Measurements from ENCODE around the gene SOX6. TPM values are rescaled to one million over a fixed set of nuclear protein-coding genes. Genes with fewer than 3 reads are reported as not detected.
A peak's percentile ranks its signal among the peaks of the same experiment; 100 is the strongest.

SOX6 gene
- polyA plus RNA-seq, 1 donor (not counting 4 experiments of a cell fraction or from before 2014, with no cell fraction given): 6.0 TPM

- DNase-seq (ENCODE audit: low read depth, low spot score): no peak
- Histone ChIP-seq H2AFZ (ENCODE audit: control insufficient read depth, low read length) (no peak overlapping the region), H3K4me3 (ENCODE audit: control insufficient read depth in 2 of 3, extremely low read depth in 1 of 3, insufficient read depth in 2 of 3, low read depth in 1 of 3, low read length in 3 of 3) (no peak overlapping the region), H3K9ac (ENCODE audit: control insufficient read depth, extremely low read depth, insufficient read depth, low read length) (no peak overlapping the region), H3K79me2 (ENCODE audit: control insufficient read depth, insufficient read depth, low read length) (no peaks in the 10 kb centered on the region), H3K9me1 (ENCODE audit: control insufficient read depth, extremely low read depth, insufficient read depth, low read length) (no peaks in the 10 kb centered on the region), H4K20me1 (ENCODE audit: control insufficient read depth, extremely low read depth, insufficient read depth, low read length) (no peaks in the 10 kb centered on the region), H3K4me1 (ENCODE audit: control insufficient read depth, extremely low read depth, insufficient read depth, low read length) (peaks cover 50% of the 10 kb centered on the region), H3K27ac (ENCODE audit: control insufficient read depth, insufficient read depth, low read length) (no peak overlapping the region), H3K9me3 (ENCODE audit: control insufficient read depth, low read depth, low read length) (no peaks in the 10 kb centered on the region), H3K4me2 (ENCODE audit: control insufficient read depth, extremely low read depth, insufficient read depth, low read depth, low read length) (no peak overlapping the region), H3K27me3 (ENCODE audit: control insufficient read depth, extremely low read depth, insufficient read depth, low read length) (no peaks in the 10 kb centered on the region), H3K36me3 (ENCODE audit: control insufficient read depth in 2 of 2, extremely low read depth in 1 of 2, insufficient read depth in 2 of 2, low read length in 2 of 2) (no peaks in the 10 kb centered on the region)
- dilution Hi-C loops (cut with MboI; ENCODE audit: extremely low pct_ligation_motif_present, low sequenced_read_pairs): no loop called here
- FAIRE-seq: no peak
- TF ChIP-seq EZH2 (IDR thresholded peaks at IDR 0.05; ENCODE audit: low read length): no peak
- TF ChIP-seq CTCF (optimal IDR thresholded peaks at IDR 0.05 in 1 of 3, IDR thresholded peaks at IDR 0.05 in 1 of 3, conservative IDR thresholded peaks at IDR 0.05 in 1 of 3; ENCODE audit: extremely low read depth in 1 of 3, insufficient read depth in 2 of 3, low read length in 3 of 3): no peak
These were observed 197.8 kb downstream of the SOX6 start for GRCh38 chr11:16158426-16158994.

GRCh38 chr11:16157327-16157726 is 199.0 kb downstream of the SOX6 start:
- H4K20me1 ChIP-seq (ENCODE audit: control insufficient read depth, extremely low read depth, insufficient read depth, low read length): no peaks in the 10 kb centered on the region
- TF ChIP-seq EZH2 (IDR thresholded peaks at IDR 0.05; ENCODE audit: low read length) (no peak), CTCF (optimal IDR thresholded peaks at IDR 0.05 in 1 of 3, IDR thresholded peaks at IDR 0.05 in 1 of 3, conservative IDR thresholded peaks at IDR 0.05 in 1 of 3; ENCODE audit: extremely low read depth in 1 of 3, insufficient read depth in 2 of 3, low read length in 3 of 3) (no peak)
- H3K36me3 ChIP-seq (ENCODE audit: control insufficient read depth in 2 of 2, extremely low read depth in 1 of 2, insufficient read depth in 2 of 2, low read length in 2 of 2): no peaks in the 10 kb centered on the region
- H3K4me3 ChIP-seq (ENCODE audit: control insufficient read depth in 2 of 3, extremely low read depth in 1 of 3, insufficient read depth in 2 of 3, low read depth in 1 of 3, low read length in 3 of 3): no peak overlapping the region
- no peak overlapping the region for H3K9ac ChIP-seq (ENCODE audit: control insufficient read depth, extremely low read depth, insufficient read depth, low read length)
- FAIRE-seq (no peak), DNase-seq (ENCODE audit: low read depth, low spot score) (no peak)
- no peaks in the 10 kb centered on the region for H3K9me3 ChIP-seq (ENCODE audit: control insufficient read depth, low read depth, low read length)
- peaks cover 53% of the 10 kb centered on the region for H3K4me1 ChIP-seq (ENCODE audit: control insufficient read depth, extremely low read depth, insufficient read depth, low read length)
- H2AFZ ChIP-seq (ENCODE audit: control insufficient read depth, low read length): peak overlapping the region; percentile 27
- H3K27ac ChIP-seq (ENCODE audit: control insufficient read depth, insufficient read depth, low read length): no peak overlapping the region
- no peaks in the 10 kb centered on the region for H3K79me2 ChIP-seq (ENCODE audit: control insufficient read depth, insufficient read depth, low read length)
- no peaks in the 10 kb centered on the region for H3K9me1 ChIP-seq (ENCODE audit: control insufficient read depth, extremely low read depth, insufficient read depth, low read length)
- dilution Hi-C loops (cut with MboI; ENCODE audit: extremely low pct_ligation_motif_present, low sequenced_read_pairs): no loop called here
- H3K4me2 ChIP-seq (ENCODE audit: control insufficient read depth, extremely low read depth, insufficient read depth, low read depth, low read length): no peak overlapping the region
- no peaks in the 10 kb centered on the region for H3K27me3 ChIP-seq (ENCODE audit: control insufficient read depth, extremely low read depth, insufficient read depth, low read length)

Data from keratinocyte (primary cell).